GM19468 (cell line): Measurements from ENCODE around the gene HSPB1.
"Not testable (repeated sequence)": the region's sequence is repeated elsewhere in the genome, so short reads cannot be mapped to it uniquely, and the experiment has no call there.

Experiments
- ATAC-seq: cut with Tn5 transposase; IDR thresholded peaks from one replicate; pipeline ENCODE4 v1.9.1; 2021; ENCODE audit warnings: mild to moderate bottlenecking, moderate library complexity, moderate number of reproducible peaks; ENCODE audit not compliant: unreplicated experiment; ENCODE audit errors: extremely low read depth

The HSPB1 gene

DNA sequence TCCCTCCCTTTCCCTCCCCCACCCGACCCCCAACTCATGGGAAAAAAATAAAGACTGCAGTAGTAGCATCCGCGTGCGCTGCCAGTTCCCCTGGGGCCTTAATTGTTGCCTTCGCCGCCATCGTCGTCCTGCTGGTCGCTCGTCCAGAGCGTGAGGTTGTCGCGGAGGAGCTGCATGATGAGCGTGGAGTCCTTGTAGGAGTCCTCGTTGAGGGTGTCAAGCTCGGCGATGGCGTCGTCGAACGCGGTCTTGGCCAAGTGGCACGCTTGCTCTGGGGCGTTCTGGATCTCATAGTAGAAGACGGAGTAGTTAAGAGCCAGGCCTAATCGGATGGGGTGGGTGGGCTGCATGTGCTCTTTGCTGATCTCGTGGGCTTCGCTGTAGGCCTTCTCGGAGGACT lies 27.0 kb downstream of the HSPB1 start:
- no peak for ATAC-seq

DNA sequence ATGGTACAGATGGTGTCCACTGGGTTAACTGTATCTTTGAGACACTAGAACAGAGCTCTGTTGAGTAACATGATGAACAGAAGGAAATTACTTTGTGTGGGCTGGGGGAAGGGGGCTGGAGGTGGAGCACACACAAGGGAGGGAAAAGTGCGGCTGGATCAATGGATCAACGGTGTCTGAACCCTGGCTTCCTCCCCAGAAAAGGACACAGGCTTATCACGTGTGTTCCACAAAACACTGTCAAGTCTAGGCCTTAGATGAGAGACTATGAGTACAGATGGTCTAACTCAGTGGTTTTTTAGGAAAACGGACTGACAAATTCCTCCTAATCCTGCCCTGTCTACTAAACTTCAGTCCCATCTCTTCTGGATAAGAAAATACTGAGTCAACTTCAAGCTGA lies 27.8 kb downstream of the HSPB1 start:
- ATAC-seq = no peak

- no peak for ATAC-seq
Measured at GRCh38 chr7:76330673-76331072, 28.2 kb downstream of the HSPB1 start.

GRCh38 chr7:76332078-76332477 lies 29.6 kb downstream of the HSPB1 start:
- no peak for ATAC-seq

DNA sequence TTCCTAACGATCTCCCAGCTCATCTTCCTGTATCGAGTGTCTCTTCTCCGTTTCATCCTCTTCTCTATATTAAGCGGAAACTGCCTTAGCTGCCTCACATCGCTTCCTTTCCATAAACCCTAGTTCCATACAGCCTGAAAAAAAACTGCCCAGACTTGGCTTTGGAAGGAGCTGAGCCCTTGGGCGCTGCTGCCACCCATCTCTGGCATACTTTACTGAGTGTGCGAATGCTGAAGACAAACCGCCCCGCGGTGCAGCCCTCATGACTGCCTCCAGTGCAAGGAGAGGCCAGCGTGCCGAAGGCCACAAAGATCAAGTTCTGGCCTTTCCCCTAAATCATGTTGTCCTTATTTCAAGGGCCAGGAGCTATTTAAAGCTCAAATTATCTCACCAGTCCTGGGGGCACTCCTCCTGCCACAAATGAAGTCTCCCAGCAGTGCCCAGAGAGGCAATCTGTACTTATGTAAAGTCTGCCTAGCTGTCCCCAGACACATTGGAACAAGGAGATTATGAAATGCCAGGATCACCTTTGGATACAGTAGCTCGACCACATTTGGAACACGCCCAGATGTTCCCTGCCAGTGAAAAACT lies 31.1 kb downstream of the HSPB1 start:
- no peak for ATAC-seq

DNA sequence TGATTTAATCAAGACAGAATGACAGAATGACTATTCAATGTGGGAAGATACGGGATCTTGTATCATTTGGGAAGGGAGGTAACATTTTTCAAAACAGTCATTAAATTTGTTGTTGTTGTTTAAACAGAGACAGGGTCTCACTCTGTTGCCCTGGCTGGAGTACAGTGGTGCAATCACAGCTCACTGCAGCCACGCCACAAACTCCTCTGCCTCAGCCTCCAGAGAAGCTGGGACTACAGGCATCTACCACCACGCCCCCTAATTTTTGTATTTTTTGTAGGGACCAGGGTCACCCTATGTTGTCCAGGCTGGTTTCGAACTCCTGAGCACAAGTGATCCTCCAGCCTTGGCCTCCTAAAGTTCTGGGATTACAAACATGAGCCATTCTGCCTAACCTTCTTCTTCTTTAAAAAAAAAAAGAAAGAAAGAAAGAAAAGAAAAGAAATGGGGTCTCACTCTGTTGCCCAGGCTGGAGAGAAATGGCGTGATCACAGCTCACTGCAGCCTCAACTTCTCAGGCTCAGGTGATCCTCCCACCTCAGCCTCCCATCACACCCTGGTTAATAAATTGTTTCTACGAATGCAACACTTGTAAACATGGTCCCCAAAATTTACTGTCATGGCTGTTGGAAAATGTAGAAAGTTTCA lies 32.0 kb downstream of the HSPB1 start:
- ATAC-seq = no peak

DNA sequence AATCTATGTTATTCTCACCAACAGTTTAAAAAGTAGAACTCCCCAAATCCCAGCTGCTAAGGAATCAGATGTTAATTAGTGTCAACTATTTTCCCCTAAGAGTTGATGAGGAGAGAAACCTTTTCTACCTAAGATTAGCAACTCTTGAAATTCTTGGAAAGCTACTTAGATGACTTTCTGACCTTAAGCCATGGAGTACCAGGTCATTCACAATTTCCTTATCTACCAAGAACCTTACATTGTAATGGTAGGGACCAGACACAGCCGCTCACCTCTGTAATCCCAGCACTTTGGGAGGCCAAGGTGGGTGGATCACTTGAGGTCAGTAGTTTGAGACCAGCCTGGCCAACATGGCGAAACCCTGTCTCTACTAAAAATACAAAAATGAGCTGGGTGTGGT lies 32.9 kb downstream of the HSPB1 start:
- not testable (repeated sequence) for ATAC-seq

DNA sequence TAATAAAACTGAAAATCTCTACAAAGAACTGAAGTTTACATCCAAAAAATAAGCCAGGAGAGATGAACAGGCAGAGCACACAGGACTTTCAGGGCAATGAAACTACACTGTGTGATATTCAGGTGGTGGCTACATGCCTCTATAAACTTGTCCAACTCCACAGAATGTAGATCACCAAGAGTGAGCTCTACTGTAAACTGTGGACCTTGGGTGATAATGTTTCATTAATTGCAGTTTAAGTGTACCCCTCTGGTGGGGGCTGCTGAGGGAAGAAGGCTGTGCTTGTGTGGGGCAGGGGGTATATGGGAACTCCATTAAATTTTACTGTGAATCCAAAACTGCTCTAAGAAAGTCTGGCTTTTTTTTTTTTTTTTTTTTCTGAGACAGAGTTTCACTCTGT lies 33.6 kb downstream of the HSPB1 start:
- no peak for ATAC-seq

- no peak for ATAC-seq
Measured at GRCh38 chr7:76337147-76337546, 34.7 kb downstream of the HSPB1 start.

DNA sequence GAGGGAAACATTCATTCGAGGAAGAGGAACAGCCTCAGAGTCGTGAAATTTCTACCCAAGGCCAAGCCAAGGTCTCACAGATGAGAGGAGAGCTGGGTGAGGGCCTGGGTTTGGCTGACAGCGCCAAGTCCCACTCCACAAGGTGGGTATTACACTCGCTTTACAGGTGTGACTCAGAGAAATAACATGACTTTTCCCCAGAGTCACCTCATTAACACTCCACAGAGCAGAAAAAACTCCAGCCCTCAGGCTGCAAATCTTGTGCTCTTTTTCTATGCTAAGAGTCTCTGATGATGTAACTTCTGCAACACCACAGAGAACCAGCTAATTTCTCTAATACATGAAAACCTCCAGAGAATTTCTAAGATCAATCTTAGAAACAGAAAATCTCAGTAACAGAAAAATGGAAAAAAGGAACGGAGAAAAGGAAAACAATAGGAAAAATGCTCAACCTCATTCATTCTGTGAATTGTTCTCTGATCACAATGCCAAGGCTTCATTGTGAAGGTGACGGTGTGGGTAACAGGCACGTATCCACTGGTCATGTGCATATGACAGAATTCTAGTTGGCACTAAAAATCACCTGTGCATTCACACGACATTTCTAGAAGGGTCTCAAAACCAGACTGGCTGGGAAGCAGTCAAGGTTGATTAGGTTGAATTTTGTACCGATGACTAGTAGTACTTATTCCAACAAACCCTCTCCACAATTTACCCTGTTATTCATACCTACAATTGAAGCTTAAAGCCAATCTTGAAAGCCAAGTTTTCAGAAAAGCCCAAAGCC lies 36.0 kb downstream of the HSPB1 start:
- no peak for ATAC-seq

DNA sequence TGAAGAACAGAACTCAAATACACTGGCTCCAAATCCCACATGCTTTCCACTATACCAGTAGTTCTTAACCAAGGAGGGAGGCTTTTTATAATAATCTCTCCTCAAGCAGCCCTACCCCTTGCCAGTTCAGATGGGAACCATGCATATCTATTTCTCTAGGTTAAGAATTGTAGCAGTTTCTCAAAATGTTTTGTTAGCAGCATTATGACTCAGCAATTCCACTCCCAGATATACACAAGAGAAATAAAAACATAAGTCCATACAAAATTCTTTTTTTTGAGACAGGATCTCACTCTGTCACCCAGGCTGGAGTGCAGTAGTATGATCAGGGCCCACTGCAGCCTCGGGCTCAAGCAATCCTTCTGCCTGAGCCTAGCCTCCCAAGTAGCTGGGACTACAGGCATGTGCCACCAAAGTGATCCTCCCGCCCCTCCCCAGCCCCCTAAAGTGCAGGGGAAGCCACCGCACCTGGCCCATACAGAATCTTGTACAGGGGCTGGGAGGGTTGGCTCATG lies 38.2 kb downstream of the HSPB1 start:
- no peak for ATAC-seq

- ATAC-seq = no peak
Measured at GRCh38 chr7:76342222-76342621, 39.7 kb downstream of the HSPB1 start.

DNA sequence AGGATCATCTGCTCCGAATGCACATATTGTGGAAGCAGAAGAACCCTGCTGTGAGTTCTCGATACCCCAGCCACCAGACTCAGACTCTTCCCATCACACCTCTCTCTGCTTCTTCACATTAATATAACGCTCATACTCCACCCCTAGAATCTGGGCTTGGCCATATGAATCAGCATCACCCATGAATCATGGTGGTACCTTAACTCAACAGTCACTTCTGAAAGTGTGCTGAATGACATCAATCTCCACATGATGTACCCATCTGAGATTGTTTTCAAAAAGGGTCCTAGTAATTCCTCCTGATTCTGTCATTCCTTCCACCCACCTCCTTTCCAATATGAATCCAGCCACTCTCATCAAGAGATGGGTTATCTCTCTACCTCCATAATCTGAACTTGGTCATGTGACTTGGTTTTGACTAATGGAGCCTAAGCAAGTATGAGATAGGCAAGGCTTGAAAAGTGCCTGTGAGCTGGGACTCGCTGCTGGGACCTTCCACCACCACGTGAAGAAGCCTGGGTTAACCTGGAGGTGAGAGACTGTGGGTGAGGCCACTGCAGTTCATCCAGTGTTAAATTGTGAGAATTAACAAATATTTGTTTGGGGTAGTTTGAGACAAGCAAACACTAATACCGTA lies 40.9 kb downstream of the HSPB1 start:
- no peak for ATAC-seq

DNA sequence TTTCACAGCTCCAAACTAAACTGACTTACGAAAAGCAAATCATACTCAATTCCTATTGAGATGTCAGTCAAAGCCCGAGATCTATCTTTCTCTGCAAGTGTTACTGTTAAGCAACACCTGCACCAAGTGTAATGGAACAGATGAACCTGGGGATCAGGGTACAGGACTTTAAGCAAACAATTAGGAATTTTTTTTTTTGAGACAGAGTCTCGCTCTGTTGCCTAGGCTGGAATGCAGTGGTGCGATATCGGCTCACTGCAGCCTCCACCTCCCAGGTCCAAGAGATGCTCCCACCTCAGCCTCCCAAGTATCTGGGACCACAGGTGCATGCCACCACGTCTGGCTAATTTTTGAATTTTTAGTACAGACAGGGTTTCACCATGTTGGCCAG lies 41.5 kb downstream of the HSPB1 start:
- ATAC-seq = no peak

DNA sequence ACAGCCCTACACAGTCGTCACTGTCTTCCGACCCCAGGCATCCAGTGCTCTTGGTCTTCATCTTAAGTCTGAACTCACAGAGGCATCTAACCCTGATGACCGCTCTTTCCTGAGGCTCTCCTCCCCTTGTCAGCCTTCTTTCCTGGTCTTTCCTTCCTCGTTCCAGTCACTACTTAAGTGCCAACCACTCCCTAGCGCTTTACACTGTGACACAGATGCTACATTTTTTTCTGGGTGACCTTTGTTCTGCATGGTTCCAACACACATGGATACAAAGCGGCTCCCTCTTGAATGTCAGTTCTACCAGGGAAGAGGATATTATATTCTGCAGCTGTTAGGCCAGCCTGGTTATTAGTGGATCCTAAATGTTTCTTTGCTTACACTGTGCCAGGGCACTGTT lies 43.6 kb downstream of the HSPB1 start:
- ATAC-seq = no peak

- no peak for ATAC-seq
Measured at GRCh38 chr7:76346778-76347177, 44.3 kb downstream of the HSPB1 start.

DNA sequence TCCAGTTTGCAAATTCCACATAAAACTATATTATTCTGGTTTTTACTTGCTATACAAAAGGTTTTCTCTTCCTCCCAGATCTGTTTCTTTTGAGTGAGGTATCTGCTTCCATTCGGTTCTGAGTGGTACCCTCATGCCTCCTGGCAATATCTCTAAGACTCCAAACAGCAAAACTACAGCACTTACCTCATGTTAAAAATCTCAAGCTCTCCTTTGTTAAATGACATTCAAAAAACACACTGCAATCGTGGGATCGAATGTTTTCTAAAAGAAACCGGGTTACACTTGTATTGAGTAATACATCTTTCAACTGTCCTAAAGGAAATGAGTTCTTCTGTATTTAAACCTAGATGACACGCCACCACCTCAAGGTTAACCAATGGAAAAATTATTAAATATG lies 45.2 kb downstream of the HSPB1 start:
- no peak for ATAC-seq

DNA sequence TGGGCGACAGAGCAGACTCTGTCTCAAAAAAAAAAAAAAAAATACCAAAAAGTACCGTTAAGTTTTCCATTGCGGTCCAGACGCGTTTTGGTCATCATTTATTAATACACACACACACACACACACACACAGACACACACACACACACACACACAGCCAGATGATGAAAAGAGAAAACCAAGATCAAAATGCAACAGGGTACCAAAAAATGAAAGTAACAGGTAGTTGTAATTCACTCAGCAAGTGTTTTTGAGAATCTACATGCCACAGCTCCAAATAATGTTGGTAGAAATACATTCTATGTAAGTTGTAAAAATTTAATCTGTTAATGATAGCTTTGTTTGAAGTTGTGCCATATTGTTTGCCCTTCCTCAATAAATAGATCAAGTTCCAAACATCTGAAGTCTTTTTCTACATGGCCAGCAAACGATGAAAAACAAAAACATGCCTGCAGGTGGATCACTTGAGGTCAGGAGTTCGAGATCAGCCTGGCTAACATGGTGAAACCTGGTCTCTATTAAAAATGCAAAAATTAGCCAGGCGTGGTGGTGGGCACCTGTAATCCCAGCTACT lies 46.9 kb downstream of the HSPB1 start:
- no peak for ATAC-seq

- ATAC-seq = no peak
Measured at GRCh38 chr7:76351372-76351771, 48.9 kb downstream of the HSPB1 start.

DNA sequence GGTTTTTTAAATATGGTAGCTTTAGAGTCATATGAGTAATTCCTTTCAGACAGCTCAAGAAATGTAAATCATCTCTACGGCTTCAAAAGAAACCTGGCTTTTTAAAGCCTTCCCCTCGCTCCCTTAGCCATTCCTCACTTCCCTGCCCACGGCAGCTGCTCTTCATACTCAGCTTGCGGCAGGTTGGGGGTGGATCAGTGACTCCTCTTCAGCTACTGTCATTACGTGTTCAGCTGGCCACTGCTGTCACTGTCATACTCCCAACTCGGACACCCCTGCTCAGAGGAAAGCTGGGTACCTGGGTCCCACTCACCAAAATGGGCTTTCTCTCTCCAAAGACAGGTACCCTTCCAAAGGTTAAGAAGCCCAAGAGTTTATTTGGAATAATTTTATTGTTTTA lies 49.7 kb downstream of the HSPB1 start:
- ATAC-seq = no peak

- ATAC-seq = no peak
Measured at GRCh38 chr7:76353744-76354143, 51.3 kb downstream of the HSPB1 start.
